ENCODE data around the gene SLC35A5.

DNA sequence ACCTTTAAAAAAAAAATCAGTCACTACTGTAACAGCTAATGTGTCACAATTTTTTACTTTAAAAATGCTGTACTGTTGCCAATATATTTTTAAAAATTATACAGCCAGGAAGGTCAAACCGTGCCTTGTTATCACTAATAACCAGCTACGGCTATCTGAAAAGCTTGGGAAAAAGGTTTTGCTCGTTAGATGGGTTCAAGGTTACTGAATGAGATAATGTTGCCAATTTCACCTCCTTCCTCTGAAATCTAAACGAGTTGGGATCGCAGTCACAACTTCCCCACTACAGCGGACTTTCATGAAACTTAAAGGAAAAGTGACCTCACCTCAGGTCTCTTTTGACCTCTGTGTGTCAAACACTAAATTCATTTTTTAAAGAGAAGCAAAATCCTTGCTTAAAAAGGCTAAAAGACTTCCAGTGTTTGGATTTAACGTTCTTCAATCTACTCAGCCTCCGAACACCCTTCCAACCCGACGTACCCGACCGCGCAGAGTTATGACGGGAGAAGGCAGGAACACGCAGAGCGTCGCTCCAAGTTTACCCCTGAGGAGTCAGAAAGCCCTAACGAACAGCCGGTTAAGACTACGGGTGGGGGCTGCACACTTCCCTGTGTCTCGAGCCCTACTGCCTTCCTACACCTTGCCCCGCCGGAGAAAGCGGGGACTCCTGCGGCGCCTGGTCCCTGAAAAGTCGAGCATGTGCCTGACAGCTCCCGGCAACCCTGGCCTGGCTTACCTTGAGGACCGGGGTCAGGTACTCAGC, 943 bp upstream of the SLC35A5 start:
- TF ChIP-seq, protein P1, sequence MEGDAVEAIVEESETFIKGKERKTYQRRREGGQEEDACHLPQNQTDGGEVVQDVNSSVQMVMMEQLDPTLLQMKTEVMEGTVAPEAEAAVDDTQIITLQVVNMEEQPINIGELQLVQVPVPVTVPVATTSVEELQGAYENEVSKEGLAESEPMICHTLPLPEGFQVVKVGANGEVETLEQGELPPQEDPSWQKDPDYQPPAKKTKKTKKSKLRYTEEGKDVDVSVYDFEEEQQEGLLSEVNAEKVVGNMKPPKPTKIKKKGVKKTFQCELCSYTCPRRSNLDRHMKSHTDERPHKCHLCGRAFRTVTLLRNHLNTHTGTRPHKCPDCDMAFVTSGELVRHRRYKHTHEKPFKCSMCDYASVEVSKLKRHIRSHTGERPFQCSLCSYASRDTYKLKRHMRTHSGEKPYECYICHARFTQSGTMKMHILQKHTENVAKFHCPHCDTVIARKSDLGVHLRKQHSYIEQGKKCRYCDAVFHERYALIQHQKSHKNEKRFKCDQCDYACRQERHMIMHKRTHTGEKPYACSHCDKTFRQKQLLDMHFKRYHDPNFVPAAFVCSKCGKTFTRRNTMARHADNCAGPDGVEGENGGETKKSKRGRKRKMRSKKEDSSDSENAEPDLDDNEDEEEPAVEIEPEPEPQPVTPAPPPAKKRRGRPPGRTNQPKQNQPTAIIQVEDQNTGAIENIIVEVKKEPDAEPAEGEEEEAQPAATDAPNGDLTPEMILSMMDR (IDR thresholded peaks at IDR 0.05), result no peak
- no peak; the same call in 1 of the 2 replicates for TF ChIP-seq SIN3A (IDR thresholded peaks at IDR 0.05; ENCODE audit: borderline replicate concordance, insufficient read depth, low read depth, low read length)
- TF ChIP-seq, protein P2, sequence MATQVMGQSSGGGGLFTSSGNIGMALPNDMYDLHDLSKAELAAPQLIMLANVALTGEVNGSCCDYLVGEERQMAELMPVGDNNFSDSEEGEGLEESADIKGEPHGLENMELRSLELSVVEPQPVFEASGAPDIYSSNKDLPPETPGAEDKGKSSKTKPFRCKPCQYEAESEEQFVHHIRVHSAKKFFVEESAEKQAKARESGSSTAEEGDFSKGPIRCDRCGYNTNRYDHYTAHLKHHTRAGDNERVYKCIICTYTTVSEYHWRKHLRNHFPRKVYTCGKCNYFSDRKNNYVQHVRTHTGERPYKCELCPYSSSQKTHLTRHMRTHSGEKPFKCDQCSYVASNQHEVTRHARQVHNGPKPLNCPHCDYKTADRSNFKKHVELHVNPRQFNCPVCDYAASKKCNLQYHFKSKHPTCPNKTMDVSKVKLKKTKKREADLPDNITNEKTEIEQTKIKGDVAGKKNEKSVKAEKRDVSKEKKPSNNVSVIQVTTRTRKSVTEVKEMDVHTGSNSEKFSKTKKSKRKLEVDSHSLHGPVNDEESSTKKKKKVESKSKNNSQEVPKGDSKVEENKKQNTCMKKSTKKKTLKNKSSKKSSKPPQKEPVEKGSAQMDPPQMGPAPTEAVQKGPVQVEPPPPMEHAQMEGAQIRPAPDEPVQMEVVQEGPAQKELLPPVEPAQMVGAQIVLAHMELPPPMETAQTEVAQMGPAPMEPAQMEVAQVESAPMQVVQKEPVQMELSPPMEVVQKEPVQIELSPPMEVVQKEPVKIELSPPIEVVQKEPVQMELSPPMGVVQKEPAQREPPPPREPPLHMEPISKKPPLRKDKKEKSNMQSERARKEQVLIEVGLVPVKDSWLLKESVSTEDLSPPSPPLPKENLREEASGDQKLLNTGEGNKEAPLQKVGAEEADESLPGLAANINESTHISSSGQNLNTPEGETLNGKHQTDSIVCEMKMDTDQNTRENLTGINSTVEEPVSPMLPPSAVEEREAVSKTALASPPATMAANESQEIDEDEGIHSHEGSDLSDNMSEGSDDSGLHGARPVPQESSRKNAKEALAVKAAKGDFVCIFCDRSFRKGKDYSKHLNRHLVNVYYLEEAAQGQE (IDR thresholded peaks at IDR 0.05; ENCODE audit: insufficient read depth in 1 of 2, low read depth in 2 of 2, low read length in 1 of 2), result no peak
